GM12872 (cell line): ENCODE results near the gene MAGI1.

Source experiments
- CTCF ChIP-seq: IDR thresholded peaks from 3 replicates; pipeline ENCODE4 v1.5.1; 2011; ENCODE audit warnings: low read depth, mild to moderate bottlenecking, low read length, moderate library complexity; ENCODE audit not compliant: insufficient read depth

MAGI1 gene

GRCh38 chr3:65730449-65730848 lies 308.3 kb downstream of the MAGI1 start:
- TF ChIP-seq CTCF = no peak

- TF ChIP-seq CTCF = no peak
Observed at GRCh38 chr3:65729973-65730372, 308.7 kb downstream of the MAGI1 start.

- no peak for TF ChIP-seq CTCF
Observed at GRCh38 chr3:65729555-65729954, 309.2 kb downstream of the MAGI1 start.

DNA sequence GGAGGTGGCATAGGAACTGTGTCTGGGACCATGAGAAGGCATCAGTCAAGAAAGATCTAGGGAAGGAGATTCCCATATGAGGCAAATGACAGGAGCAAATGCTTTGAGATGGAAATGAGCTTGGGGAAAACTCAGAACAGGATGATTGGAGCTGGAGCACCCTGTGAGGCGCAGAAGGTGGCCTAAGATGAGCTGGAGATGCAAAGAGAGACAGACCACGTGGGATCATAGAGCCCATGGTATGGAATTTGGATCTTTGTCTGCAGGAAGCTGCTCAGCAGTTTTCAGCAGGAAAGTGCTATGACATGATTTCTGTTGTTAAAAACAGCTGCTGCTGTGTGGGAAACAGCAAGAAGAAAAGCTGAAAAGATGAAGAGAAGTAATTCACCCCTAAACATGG lies 310.6 kb downstream of the MAGI1 start:
- no peak for TF ChIP-seq CTCF

GRCh38 chr3:65723985-65724384 lies 314.7 kb downstream of the MAGI1 start:
- TF ChIP-seq CTCF = no peak

- no peak for TF ChIP-seq CTCF
Observed at GRCh38 chr3:65723011-65723410, 315.7 kb downstream of the MAGI1 start.

DNA sequence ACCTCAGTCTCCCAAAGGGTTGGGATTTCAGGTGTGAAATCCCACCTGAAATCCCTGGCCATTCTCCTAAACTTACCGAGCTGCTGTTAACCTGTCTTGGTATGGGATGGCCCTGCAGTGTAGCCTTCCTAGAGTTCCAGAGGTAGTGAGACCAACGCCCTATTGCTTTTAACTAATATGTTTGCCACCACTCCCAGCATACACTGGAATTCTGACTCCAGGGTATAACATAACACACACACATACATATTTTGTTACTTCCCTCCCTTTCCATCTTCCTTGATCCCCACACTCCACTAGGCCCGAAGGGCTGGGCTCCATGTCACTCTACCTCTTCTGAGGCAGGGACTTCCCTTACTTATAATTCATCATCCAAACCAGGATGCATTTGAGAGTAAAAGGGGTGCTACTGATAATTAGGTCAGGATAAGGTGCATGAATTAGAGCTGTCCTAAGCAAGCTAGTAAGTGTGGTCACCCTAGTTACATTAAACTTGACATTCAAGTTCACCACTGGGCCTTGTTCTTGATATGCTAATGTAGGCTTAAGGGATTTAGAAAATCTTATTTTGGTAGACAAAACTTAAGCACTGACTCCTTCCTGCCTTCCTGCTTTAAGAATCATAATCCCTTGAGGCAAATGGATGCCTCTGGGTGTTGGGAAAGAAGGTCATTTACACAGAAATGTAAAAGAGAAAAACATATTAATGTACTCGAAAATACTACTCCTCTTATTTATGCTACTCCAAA lies 317.6 kb downstream of the MAGI1 start:
- no peak for TF ChIP-seq CTCF
